ENCODE results near the gene RSPO4.

RSPO4 gene

GRCh38 chr20:934186-934840 is 67.8 kb downstream of the RSPO4 start:
- Histone ChIP-seq H2AFZ (ENCODE audit: low read depth, low read length, severe bottlenecking) (no peak overlapping the region), H3K36me3 (ENCODE audit: low read length) (peaks cover 5% of the 10 kb centered on the region), H3K4me2 (ENCODE audit: low read depth, low read length, poor library complexity, severe bottlenecking) (no peak overlapping the region), H3K4me3 (ENCODE audit: insufficient read depth, low read length, poor library complexity, severe bottlenecking) (no peak overlapping the region), H3K9me3 (ENCODE audit: insufficient read depth, low read length) (peaks cover 20% of the 10 kb centered on the region; the same call in 1 of the 2 replicates), H4K20me1 (ENCODE audit: low read depth, low read length) (no peaks in the 10 kb centered on the region), H3K79me2 (ENCODE audit: insufficient read depth, low read length) (no peaks in the 10 kb centered on the region), H3F3A (ENCODE audit: insufficient read depth) (no peaks in the 10 kb centered on the region), H3K27me3 (ENCODE audit: low read length) (no peaks in the 10 kb centered on the region), H3K27ac (ENCODE audit: low read depth, low read length) (no peak overlapping the region), H3K9ac (ENCODE audit: low read length) (no peak overlapping the region), H3K9me2 (replicated peaks; ENCODE audit: insufficient read depth, low read length) (no peaks in the 10 kb centered on the region)
- no peak for TF ChIP-seq CTCF (IDR thresholded peaks at IDR 0.05; ENCODE audit: insufficient read depth, low read length, poor library complexity, severe bottlenecking)
- TF ChIP-seq EZH2phosphoT487 (conservative IDR thresholded peaks at IDR 0.05; ENCODE audit: low read length), result no peak

GRCh38 chr20:933029-933428 is 69.1 kb downstream of the RSPO4 start:
- H3F3A ChIP-seq (ENCODE audit: insufficient read depth), result no peaks in the 10 kb centered on the region
- no peak overlapping the region for H3K4me3 ChIP-seq (ENCODE audit: insufficient read depth, low read length, poor library complexity, severe bottlenecking)
- H4K20me1 ChIP-seq (ENCODE audit: low read depth, low read length), result no peaks in the 10 kb centered on the region
- no peak overlapping the region for H3K27ac ChIP-seq (ENCODE audit: low read depth, low read length)
- H3K9me3 ChIP-seq (ENCODE audit: insufficient read depth, low read length), result peaks cover 20% of the 10 kb centered on the region; the same call in 1 of the 2 replicates
- H3K9me2 ChIP-seq (replicated peaks; ENCODE audit: insufficient read depth, low read length), result no peaks in the 10 kb centered on the region
- no peak overlapping the region for H3K9ac ChIP-seq (ENCODE audit: low read length)
- peaks cover 5% of the 10 kb centered on the region for H3K36me3 ChIP-seq (ENCODE audit: low read length)
- no peak overlapping the region for H3K4me2 ChIP-seq (ENCODE audit: low read depth, low read length, poor library complexity, severe bottlenecking)
- no peaks in the 10 kb centered on the region for H3K79me2 ChIP-seq (ENCODE audit: insufficient read depth, low read length)
- no peaks in the 10 kb centered on the region for H3K27me3 ChIP-seq (ENCODE audit: low read length)
- TF ChIP-seq CTCF (IDR thresholded peaks at IDR 0.05; ENCODE audit: insufficient read depth, low read length, poor library complexity, severe bottlenecking) (no peak), EZH2phosphoT487 (conservative IDR thresholded peaks at IDR 0.05; ENCODE audit: low read length) (no peak)
- no peak overlapping the region for H2AFZ ChIP-seq (ENCODE audit: low read depth, low read length, severe bottlenecking)

GRCh38 chr20:931401-931800 is 70.7 kb downstream of the RSPO4 start:
- Histone ChIP-seq H3K79me2 (ENCODE audit: insufficient read depth, low read length) (no peaks in the 10 kb centered on the region), H3K9me2 (replicated peaks; ENCODE audit: insufficient read depth, low read length) (no peaks in the 10 kb centered on the region), H3K36me3 (ENCODE audit: low read length) (peaks cover 5% of the 10 kb centered on the region), H3K4me2 (ENCODE audit: low read depth, low read length, poor library complexity, severe bottlenecking) (no peak overlapping the region), H3K9me3 (ENCODE audit: insufficient read depth, low read length) (peaks cover 20% of the 10 kb centered on the region; the same call in 1 of the 2 replicates), H4K20me1 (ENCODE audit: low read depth, low read length) (no peaks in the 10 kb centered on the region), H2AFZ (ENCODE audit: low read depth, low read length, severe bottlenecking) (no peak overlapping the region), H3F3A (ENCODE audit: insufficient read depth) (no peaks in the 10 kb centered on the region), H3K9ac (ENCODE audit: low read length) (no peak overlapping the region), H3K27ac (ENCODE audit: low read depth, low read length) (no peak overlapping the region), H3K4me3 (ENCODE audit: insufficient read depth, low read length, poor library complexity, severe bottlenecking) (no peak overlapping the region), H3K27me3 (ENCODE audit: low read length) (no peaks in the 10 kb centered on the region)
- TF ChIP-seq EZH2phosphoT487 (conservative IDR thresholded peaks at IDR 0.05; ENCODE audit: low read length) (no peak), CTCF (IDR thresholded peaks at IDR 0.05; ENCODE audit: insufficient read depth, low read length, poor library complexity, severe bottlenecking) (no peak)
